GM04504 (cell line): ENCODE data around the gene RNF217.
A peak's percentile ranks its signal among the peaks of the same experiment; 100 is the strongest.

Source experiments
- DNase-seq: peaks from one replicate; pipeline ENCODE4 v3.0.0-alpha.2; 2012; ENCODE audit warnings: low read depth

RNF217 gene

GRCh38 chr6:125099211-125100073 lies 137.2 kb downstream of the RNF217 start:
- DNase-seq = no peak

- DNase-seq = no peak
These were observed 137.9 kb downstream of the RNF217 start for GRCh38 chr6:125100074-125100652.

DNA sequence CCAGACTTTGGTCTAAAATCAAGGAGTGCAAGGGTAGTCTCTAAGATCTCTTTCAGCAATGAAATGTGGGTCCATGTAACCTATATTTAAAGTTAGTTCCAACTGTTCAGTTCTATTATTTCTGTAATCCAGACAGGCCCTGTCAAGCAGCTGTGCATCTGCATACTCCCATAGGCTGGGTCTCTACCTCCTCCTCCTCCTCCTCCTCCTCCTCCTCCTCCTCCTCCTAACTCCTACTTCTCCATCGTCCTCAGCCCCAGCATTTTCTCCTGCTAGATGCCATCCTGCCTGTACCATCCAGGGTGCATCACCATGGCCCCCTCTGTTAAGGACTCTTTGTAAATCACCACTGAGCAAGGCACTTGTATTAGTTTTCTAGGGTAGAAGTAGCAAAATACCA lies 138.9 kb downstream of the RNF217 start:
- DNase-seq = no peak

GRCh38 chr6:125101631-125102030 lies 139.4 kb downstream of the RNF217 start:
- DNase-seq = no peak

- DNase-seq = no peak
These were observed 140.2 kb downstream of the RNF217 start for GRCh38 chr6:125102411-125102810.

- peak; percentile 64 for DNase-seq
These were observed 140.7 kb downstream of the RNF217 start for GRCh38 chr6:125102891-125103290.

DNA sequence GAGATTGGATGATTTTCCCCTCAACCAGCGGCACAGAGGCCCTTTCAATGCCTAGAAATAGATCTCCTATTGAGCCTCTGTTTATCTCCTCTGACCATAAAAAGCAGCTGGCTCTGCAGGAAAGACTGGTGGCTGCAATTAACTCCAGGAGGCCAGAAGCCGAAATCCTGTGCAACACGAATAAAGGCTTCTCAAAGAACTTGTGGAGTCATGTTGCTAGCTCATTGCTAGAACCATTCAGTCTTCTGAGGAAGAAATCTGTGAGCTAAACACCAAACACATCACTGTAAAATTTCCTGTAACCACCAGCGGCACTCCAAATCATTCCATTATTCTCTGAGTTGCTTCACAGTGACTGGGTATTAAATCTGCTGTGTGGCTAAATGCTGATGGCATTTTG lies 142.2 kb downstream of the RNF217 start:
- peak; percentile 70 for DNase-seq

- DNase-seq = no peak
These were observed 144.8 kb downstream of the RNF217 start for GRCh38 chr6:125107048-125107447.

GRCh38 chr6:125107896-125108295 lies 145.7 kb downstream of the RNF217 start:
- no peak for DNase-seq

- no peak for DNase-seq
These were observed 147.8 kb downstream of the RNF217 start for GRCh38 chr6:125110056-125110455.

DNA sequence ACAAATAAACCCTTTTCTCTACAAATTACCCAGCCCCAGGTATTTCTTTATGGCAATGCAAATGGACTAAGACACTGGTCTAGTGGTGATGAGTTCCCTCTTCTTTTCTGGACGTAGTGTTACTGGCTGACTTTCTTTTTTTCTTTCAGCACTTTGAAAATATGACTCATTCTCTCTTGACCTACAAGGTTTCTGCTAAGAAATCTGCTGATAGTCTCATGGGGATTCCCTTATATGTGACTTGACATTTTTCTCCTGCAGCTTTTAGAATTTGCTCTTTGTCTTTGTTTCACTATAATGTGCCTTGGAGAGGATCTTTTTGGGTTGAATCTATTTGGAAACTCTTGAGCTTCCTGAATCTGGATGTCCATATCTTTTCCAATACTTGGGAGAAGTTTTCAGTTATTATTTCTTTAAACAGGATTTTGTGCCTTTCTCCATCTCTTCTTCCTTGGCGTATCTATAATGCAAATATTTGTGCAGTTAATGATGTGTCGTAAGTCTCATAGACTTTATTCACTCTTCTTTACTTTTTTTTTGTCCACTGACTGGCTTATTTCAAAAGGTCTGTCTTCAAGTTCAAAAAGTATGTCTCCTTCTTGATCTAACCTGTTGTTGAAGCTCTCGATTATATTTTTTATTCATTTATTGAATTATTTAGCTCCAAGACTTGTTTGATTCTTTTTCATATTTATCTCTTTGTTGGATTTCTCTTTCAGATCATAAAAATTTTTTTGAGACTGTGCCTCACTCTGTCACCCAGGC lies 149.2 kb downstream of the RNF217 start:
- no peak for DNase-seq

GRCh38 chr6:125112934-125113333 lies 150.7 kb downstream of the RNF217 start:
- no peak for DNase-seq

DNA sequence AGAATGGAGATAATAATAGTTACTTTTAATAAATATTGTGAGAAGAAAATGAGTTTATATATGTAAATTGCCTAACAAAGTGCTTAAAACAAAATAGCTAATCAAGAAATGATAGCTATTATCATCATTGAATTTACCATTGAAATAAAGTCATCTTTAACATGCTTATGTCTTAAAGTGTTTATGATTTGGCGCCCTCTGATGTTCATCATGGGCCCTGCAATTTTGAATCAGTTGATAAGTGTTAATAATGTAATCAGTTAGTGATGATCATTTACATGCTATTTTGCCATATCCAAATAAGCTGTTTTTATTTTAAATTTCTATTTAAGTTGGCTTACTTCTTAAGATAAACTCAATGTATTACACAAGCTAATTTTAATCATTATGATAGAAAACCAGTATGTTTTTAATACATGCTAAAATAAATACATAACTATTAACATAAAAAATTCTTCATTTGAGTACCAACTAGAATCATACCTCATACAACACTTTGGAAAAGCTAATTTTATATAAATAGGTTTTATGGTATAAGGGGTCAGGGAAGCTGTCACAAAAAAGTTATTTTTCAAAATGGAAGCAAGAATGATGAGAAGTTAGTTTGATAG lies 152.1 kb downstream of the RNF217 start:
- DNase-seq = no peak

GRCh38 chr6:125116170-125116569 lies 153.9 kb downstream of the RNF217 start:
- no peak for DNase-seq

DNA sequence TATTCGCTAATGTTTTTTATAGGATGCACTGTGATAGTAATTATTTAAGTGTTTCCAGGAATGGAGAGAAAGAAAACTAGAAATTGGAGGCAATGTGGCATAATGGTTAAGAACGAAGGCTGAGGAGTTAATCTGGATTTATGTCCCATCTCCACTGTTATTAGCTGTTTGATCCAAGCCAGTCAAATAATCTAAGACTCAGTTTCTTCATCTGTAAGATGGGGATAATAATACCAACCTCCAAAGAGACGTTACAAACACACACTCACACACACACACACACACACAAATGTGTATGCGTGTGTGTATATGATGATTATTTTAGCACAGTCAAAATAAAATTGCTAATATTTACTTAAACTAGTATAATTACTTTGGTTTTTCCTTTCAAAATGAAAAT lies 154.5 kb downstream of the RNF217 start:
- DNase-seq = no peak

- DNase-seq = no peak
These were observed 155.6 kb downstream of the RNF217 start for GRCh38 chr6:125117818-125118217.

GRCh38 chr6:125120054-125120590 lies 157.9 kb downstream of the RNF217 start:
- no peak for DNase-seq

DNA sequence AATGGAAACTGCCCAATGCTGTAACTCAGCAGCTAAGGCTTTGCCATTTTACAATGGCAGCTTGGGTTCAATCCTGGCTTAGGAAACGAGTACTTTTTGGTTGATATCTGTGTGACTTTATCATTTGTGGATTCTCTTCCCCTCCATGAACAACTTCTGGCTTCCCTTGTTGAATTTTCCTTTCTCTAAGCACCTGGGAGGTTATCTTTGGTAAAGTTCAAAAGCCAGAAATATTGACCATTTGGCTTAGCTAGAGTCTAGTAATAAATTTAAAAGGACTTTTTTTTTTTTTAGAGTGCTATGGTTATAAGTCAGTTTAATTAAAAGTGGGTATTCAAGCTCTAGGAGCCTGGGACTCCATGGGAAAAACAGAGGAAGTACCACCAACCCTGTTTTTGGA lies 159.7 kb downstream of the RNF217 start:
- no peak for DNase-seq

- DNase-seq = no peak
These were observed 160.8 kb downstream of the RNF217 start for GRCh38 chr6:125123051-125123450.

GRCh38 chr6:125123468-125124048 lies 161.3 kb downstream of the RNF217 start:
- no peak for DNase-seq

GRCh38 chr6:125124049-125124669 lies 161.9 kb downstream of the RNF217 start:
- no peak for DNase-seq
